ENCODE measurements around the gene KCNN4. TPM values are rescaled to one million over a fixed set of nuclear protein-coding genes. Genes with fewer than 3 reads are reported as not detected.

Gene KCNN4
- 2.1 TPM for total RNA-seq

GRCh38 chr19:43780706-43781525 is at the start of gene KCNN4:
Gene KCNN4 (minus strand): TSS chr19:43780973. CDS start chr19:43780861, 112 bp downstream.

GRCh38 chr19:43826787-43827754 is 46.3 kb upstream of the KCNN4 start, which contains the start of gene ZNF283:
Gene ZNF283 (plus strand): TSS chr19:43827321. CDS start chr19:43833505, 6,184 bp downstream.

GRCh38 chr19:43802216-43802951 is 21.6 kb upstream of the KCNN4 start, which contains the start of gene LYPD5:
Gene LYPD5 (minus strand): TSS chr19:43802447. CDS start chr19:43802380, 67 bp downstream.

GRCh38 chr19:43754503-43755255 is 26.1 kb downstream of the KCNN4 start, which contains the start of gene SMG9:
Gene SMG9 (minus strand): TSS chr19:43754962. CDS start chr19:43750741, 4,221 bp downstream.

Other genes with a start within 250 kb of the KCNN4 start
- gene ZNF575, start 247.8 kb downstream of the KCNN4 start, total RNA-seq: 1.0 TPM
- 32.4 TPM for gene XRCC1, start 205.4 kb downstream of the KCNN4 start, total RNA-seq
- gene PINLYP, start 205.2 kb downstream of the KCNN4 start, total RNA-seq: 10.1 TPM
- gene IRGQ, start 184.8 kb downstream of the KCNN4 start, total RNA-seq: 55.9 TPM
- gene ZNF576, start 184.4 kb downstream of the KCNN4 start, total RNA-seq: 16.3 TPM
- gene SRRM5, start 168.9 kb downstream of the KCNN4 start, total RNA-seq: not detected
- gene ZNF428, start 161.3 kb downstream of the KCNN4 start, total RNA-seq: 43.9 TPM
- gene CADM4, start 141.1 kb downstream of the KCNN4 start, total RNA-seq: 44.0 TPM
- 9.2 TPM for gene PLAUR, start 110.8 kb downstream of the KCNN4 start, total RNA-seq
- gene IRGC, start 64.9 kb downstream of the KCNN4 start, total RNA-seq: not detected
- gene SMG9, start 26.0 kb downstream of the KCNN4 start, total RNA-seq: 21.7 TPM
- 2.6 TPM for gene LYPD5, start 21.5 kb upstream of the KCNN4 start, total RNA-seq
- gene ZNF283, start 46.3 kb upstream of the KCNN4 start, total RNA-seq: 51.4 TPM
- gene ZNF404, start 103.0 kb upstream of the KCNN4 start, total RNA-seq: 8.0 TPM
- gene ZNF45, start 154.3 kb upstream of the KCNN4 start, total RNA-seq: 24.6 TPM
- gene ZNF221, start 170.3 kb upstream of the KCNN4 start, total RNA-seq: 34.8 TPM
- gene ZNF155, start 203.2 kb upstream of the KCNN4 start, total RNA-seq: 17.4 TPM
- gene ZNF230, start 222.0 kb upstream of the KCNN4 start, total RNA-seq: 12.8 TPM
- gene ZNF222, start 244.4 kb upstream of the KCNN4 start, total RNA-seq: 15.3 TPM

All from camera-type eye (tissue), 1 donor.